Effector memory CD8-positive, alpha-beta T cell (primary cell): Measurements from ENCODE around the gene SEL1L.

Experiments used
- ATAC-seq: fragments of 150-1000 bp; cut with Tn5 transposase; replicated peaks from 2 replicates; pipeline ENCODE4 v1.10.0; 2021; ENCODE audit warnings: mild to moderate bottlenecking, moderate library complexity
- DNase-seq, 3 experiments: peaks; one replicate each; pipeline ENCODE4 v3.0.0; 2021
- H3K27ac Mint-ChIP-seq, 2 donors: one replicate each; pipeline ENCODE4 v1.8.0; 2022; ENCODE audit warnings: mild to moderate bottlenecking in 2 of 2, mixed read lengths in 2 of 2, moderate library complexity in 2 of 2
- H3K27me3 Mint-ChIP-seq, 2 donors: one replicate each; pipeline ENCODE4 v1.8.0; 2022; ENCODE audit warnings: mixed read lengths in 2 of 2
- H3K36me3 Mint-ChIP-seq: one replicate; pipeline ENCODE4 v1.8.0; 2022; ENCODE audit warnings: mild to moderate bottlenecking, moderate library complexity, mixed read lengths; ENCODE audit not compliant: insufficient read depth
- H3K4me1 Mint-ChIP-seq, 2 donors: one replicate each; pipeline ENCODE4 v1.8.0; 2022; ENCODE audit warnings: low read depth in 2 of 2, mixed read lengths in 2 of 2
- H3K4me3 Mint-ChIP-seq, 2 donors: one replicate each; pipeline ENCODE4 v1.8.0; 2022; ENCODE audit warnings: mild to moderate bottlenecking in 2 of 2, mixed read lengths in 2 of 2, moderate library complexity in 2 of 2
- H3K9me3 Mint-ChIP-seq, 2 donors: one replicate each; pipeline ENCODE4 v1.8.0; 2022; ENCODE audit warnings: mixed read lengths in 2 of 2

The SEL1L gene

DNA sequence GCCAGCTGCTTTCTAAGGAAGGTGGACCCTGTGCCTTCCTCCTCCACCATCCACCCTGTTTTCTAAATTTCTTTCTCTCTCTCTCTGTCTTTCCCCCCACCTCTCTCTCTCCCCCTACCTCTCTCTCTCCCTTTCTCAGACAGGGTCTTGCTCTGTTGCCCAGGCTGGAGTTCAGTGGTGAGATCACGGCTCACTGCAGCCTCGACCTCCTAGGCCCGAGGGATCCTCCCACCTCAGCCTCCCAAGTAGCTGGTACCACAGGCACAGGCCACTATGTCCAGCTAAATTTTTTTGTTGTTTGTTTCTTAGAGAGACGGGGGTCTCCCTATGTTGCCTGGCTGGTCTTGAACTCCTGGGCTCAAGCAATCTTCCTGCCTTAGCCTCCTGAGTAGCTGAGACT lies 73.7 kb downstream of the SEL1L start:
- Mint-ChIP-seq H3K27me3 (peaks cover 0 to 7% of the 10 kb centered on the region in 2 donors), H3K4me1 (peaks cover 0 to 7% of the 10 kb centered on the region in 2 donors), H3K9me3 (no peaks in the 10 kb centered on the region), H3K27ac (no peak overlapping the region), H3K36me3 (no peaks in the 10 kb centered on the region), H3K4me3 (no peak overlapping the region)
- no peak for DNase-seq
- no peak for ATAC-seq

DNA sequence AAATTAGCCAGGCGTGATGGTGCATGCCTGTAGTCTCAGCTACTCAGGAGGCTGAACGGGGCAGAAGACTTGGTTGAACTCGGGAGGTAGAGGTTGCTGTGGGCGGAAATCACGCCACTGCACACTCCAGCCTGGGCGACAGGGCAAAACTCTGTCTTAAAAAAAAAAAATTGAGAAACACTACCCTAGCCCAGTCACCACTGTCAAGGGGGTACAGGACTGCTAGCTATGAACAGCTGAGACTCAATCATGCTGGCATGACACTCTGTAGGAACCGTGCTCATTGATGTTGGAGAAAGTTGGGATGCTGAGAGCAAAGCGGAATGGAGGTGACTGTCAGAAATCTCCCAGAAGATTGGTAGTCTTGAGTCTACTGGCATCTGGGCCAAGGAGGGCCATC lies 75.3 kb downstream of the SEL1L start:
- DNase-seq (no peak), ATAC-seq (no peak)
- no peaks in the 10 kb centered on the region for H3K4me1 Mint-ChIP-seq
- H3K36me3 Mint-ChIP-seq = no peaks in the 10 kb centered on the region
- H3K9me3 Mint-ChIP-seq = no peaks in the 10 kb centered on the region
- peaks cover 4 to 7% of the 10 kb centered on the region in 2 donors for H3K27me3 Mint-ChIP-seq
- H3K4me3 Mint-ChIP-seq = no peak overlapping the region
- no peak overlapping the region for H3K27ac Mint-ChIP-seq

DNA sequence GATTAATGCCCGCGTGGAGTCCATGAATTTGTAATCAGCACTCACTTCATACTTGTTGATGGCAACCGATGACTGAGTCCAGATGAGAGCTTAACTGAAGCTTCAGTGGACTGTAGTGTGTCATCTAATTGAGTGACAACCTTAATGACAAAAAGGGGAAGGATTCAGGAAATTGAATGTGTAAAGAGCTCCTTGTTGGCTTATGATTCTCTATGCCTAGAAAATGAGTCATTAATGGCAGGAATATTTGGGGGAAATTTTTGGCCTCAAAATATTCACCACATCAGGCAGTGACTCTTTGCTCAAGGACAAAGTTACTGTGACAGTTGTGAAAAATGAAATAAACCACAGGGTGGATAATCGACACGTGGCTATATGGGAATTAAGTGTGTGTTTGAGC lies 78.3 kb downstream of the SEL1L start:
- peaks cover 2 to 7% of the 10 kb centered on the region in 2 donors for H3K4me1 Mint-ChIP-seq
- H3K9me3 Mint-ChIP-seq = no peaks in the 10 kb centered on the region
- DNase-seq (no peak), ATAC-seq (no peak)
- H3K36me3 Mint-ChIP-seq = no peaks in the 10 kb centered on the region
- no peak overlapping the region for H3K27ac Mint-ChIP-seq
- peaks cover 9 to 10% of the 10 kb centered on the region in 2 donors for H3K27me3 Mint-ChIP-seq
- no peak overlapping the region for H3K4me3 Mint-ChIP-seq

DNA sequence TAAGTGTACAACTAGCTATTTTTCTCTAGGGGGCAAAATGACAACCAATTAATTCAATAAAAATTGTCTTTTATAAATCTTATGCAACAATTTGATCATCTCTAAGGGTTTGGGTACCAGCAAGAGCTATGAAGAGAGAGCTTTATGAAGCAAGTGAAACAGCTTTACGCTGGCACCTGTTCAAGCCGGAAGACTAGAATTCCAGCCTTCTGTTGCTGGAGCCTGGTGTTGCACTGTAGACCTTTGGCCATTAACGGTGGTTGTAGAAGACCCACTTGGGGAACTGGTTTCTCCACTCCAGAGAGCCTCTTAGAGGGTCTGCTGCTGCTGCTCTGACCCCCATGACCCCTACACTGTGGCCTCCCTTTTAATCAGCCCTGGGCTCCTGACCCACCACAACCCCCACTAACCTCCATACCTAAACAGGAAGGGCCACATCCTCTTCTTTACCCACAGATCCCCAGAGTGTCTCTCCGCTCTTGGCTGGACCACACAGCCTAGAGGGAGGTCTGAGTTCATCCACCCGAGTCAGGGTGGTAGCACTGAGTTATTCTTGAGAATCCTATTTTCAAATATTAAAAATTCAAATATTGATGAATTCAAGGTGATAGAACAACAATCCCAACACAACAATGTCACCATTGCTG lies 79.0 kb downstream of the SEL1L start:
- Mint-ChIP-seq H3K27ac (no peak overlapping the region), H3K9me3 (no peaks in the 10 kb centered on the region), H3K27me3 (peaks cover 15 to 17% of the 10 kb centered on the region in 2 donors), H3K36me3 (no peaks in the 10 kb centered on the region), H3K4me3 (no peak overlapping the region), H3K4me1 (peaks cover 2 to 7% of the 10 kb centered on the region in 2 donors)
- DNase-seq (no peak), ATAC-seq (no peak)

DNA sequence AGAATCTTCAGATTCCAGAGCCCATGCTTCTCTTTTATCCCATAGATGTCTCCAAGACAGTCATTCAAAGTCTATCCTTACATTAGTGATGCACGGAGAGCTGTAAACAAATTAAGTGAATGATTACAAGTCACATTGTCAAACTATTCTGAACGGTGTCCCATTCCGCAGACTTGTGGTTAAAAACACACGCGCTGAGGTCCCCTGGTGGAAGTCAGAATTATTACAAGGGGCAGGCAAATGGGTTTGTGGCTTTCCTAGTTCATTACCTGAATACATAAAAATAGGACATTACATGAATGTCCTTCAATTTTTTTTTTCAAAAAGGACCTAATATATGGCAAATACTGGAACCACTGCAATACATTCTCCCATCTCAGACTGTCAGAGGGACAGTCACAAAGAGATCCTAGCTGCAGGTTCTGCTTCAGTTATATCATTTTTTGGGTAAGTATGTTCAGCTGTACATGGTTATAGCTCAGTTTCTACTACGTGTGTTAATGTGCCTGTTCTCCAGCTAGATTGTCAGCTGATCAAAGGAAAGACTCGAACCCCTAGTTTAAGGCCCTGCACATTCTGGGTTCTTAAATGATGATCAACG lies 80.4 kb downstream of the SEL1L start:
- no peaks in the 10 kb centered on the region for H3K9me3 Mint-ChIP-seq
- ATAC-seq = peak; percentile 78
- H3K27me3 Mint-ChIP-seq = peaks cover 28 to 32% of the 10 kb centered on the region in 2 donors
- peaks cover 2 to 7% of the 10 kb centered on the region in 2 donors for H3K4me1 Mint-ChIP-seq
- DNase-seq = peak; percentile 29 to 50 (median 30)
- no peaks in the 10 kb centered on the region for H3K36me3 Mint-ChIP-seq
- H3K4me3 Mint-ChIP-seq = no peak overlapping the region
- no peak overlapping the region for H3K27ac Mint-ChIP-seq

- Mint-ChIP-seq H3K27me3 (peaks cover 30 to 36% of the 10 kb centered on the region in 2 donors), H3K4me1 (peaks cover 2 to 7% of the 10 kb centered on the region in 2 donors), H3K9me3 (no peaks in the 10 kb centered on the region), H3K27ac (no peak overlapping the region), H3K4me3 (no peak overlapping the region), H3K36me3 (no peaks in the 10 kb centered on the region)
- DNase-seq (no peak), ATAC-seq (no peak)
Observed at GRCh38 chr14:81452341-81453133, 81.1 kb downstream of the SEL1L start.

DNA sequence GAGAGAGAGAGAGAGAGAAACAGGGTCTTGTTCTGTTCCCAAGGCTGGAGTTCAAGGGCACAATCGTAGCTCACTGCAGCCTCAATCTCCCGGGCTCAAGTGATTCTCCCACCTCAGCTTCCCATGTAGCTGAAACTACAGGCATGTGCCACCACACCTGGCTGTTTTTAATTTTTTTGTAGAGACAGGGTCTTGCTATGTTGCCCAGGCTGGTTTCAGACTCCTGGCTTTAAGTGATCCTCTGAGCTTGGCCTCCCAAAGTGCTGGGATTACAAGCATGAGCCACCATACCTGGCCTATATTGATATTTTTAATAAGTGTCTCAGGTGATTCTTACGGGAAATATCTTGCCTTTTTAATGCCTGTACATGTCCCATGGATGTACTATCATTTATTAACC lies 82.7 kb downstream of the SEL1L start:
- Mint-ChIP-seq H3K9me3 (no peaks in the 10 kb centered on the region), H3K36me3 (no peaks in the 10 kb centered on the region), H3K4me1 (peaks cover 2 to 7% of the 10 kb centered on the region in 2 donors), H3K27ac (no peak overlapping the region), H3K27me3 (peaks cover 30 to 43% of the 10 kb centered on the region in 2 donors), H3K4me3 (no peak overlapping the region)
- DNase-seq (no peak), ATAC-seq (no peak)

DNA sequence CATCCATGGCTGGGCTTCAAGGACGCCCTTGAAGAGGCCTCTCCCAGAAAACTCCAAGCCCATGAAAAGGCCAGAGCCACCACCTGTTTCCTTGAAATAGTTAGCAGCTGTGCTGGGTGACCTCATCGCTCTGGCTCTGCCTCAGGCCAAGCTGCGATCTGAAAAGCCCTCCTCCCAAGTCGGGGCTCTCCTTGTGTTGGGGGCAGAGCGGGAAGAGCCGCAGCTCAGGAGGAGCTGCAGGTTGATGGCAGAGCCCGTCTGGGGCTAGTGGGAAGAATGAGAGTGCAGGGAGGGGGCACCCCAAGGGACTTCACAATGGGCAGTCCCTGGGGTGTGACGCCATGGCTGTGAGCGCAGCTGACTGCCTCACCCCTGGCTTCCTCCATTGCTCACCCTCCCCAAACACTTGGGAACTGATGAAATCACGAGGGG lies 83.5 kb downstream of the SEL1L start:
- H3K9me3 Mint-ChIP-seq = no peaks in the 10 kb centered on the region
- H3K36me3 Mint-ChIP-seq = no peaks in the 10 kb centered on the region
- H3K27ac Mint-ChIP-seq = no peak overlapping the region
- no peak for ATAC-seq
- H3K4me3 Mint-ChIP-seq = no peak overlapping the region
- peaks cover 30 to 43% of the 10 kb centered on the region in 2 donors for H3K27me3 Mint-ChIP-seq
- no peak for DNase-seq
- H3K4me1 Mint-ChIP-seq = peaks cover 2 to 7% of the 10 kb centered on the region in 2 donors

DNA sequence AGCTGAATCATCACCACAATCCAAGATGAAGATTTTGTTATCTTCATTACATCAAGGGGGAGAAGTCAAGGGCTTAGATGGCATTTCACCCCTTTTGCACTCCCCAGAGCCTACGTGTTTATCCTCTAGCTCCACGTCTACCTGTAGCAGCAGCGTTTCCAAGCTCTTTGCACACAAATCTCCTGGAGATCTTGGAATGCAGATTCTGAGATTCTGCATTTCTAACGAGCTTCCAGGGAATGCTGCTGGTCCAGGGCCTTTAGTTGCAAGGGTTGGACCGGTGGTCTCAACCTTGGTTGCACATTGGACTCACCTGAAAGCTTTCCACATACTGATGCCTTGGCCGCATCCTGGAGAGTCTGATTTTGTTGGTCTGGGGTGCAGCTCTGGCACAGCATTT lies 84.1 kb downstream of the SEL1L start:
- ATAC-seq (no peak), DNase-seq (no peak)
- H3K36me3 Mint-ChIP-seq = no peaks in the 10 kb centered on the region
- H3K27me3 Mint-ChIP-seq = peaks cover 28 to 43% of the 10 kb centered on the region in 2 donors
- no peaks in the 10 kb centered on the region for H3K9me3 Mint-ChIP-seq
- H3K4me1 Mint-ChIP-seq = peaks cover 2 to 7% of the 10 kb centered on the region in 2 donors
- no peak overlapping the region for H3K27ac Mint-ChIP-seq
- no peak overlapping the region for H3K4me3 Mint-ChIP-seq

- Mint-ChIP-seq H3K9me3 (no peaks in the 10 kb centered on the region), H3K36me3 (no peaks in the 10 kb centered on the region), H3K27me3 (peaks cover 32 to 48% of the 10 kb centered on the region in 2 donors), H3K4me3 (no peak overlapping the region), H3K4me1 (peaks cover 2 to 7% of the 10 kb centered on the region in 2 donors), H3K27ac (no peak overlapping the region)
- ATAC-seq (no peak), DNase-seq (no peak)
Observed at GRCh38 chr14:81449114-81449513, 84.5 kb downstream of the SEL1L start.

- Mint-ChIP-seq H3K27me3 (peaks cover 45 to 57% of the 10 kb centered on the region in 2 donors), H3K4me3 (no peak overlapping the region), H3K4me1 (no peaks in the 10 kb centered on the region), H3K27ac (no peak overlapping the region), H3K36me3 (no peaks in the 10 kb centered on the region), H3K9me3 (no peaks in the 10 kb centered on the region)
- no peak for DNase-seq
- no peak for ATAC-seq
Observed at GRCh38 chr14:81447021-81447764, 86.5 kb downstream of the SEL1L start.

GRCh38 chr14:81446279-81447007 lies 87.2 kb downstream of the SEL1L start:
- no peaks in the 10 kb centered on the region for H3K9me3 Mint-ChIP-seq
- no peaks in the 10 kb centered on the region for H3K36me3 Mint-ChIP-seq

More at GRCh38 chr14:81446279-81447007, 87.2 kb downstream of the SEL1L start:
- Mint-ChIP-seq H3K4me3 (no peak overlapping the region), H3K27me3 (peaks cover 51 to 65% of the 10 kb centered on the region in 2 donors), H3K4me1 (no peaks in the 10 kb centered on the region), H3K27ac (no peak overlapping the region)
- DNase-seq = no peak
- ATAC-seq = no peak
